Right lobe of liver (tissue), 6 donors: ENCODE results near the gene ZRANB3. TPM values are rescaled to one million over a fixed set of nuclear protein-coding genes. Genes with fewer than 3 reads are reported as not detected.

Experiments
- ATAC-seq, 4 donors: fragments of 200-7000 bp; cut with Tn5 transposase; one replicate each; pipeline ENCODE4 v1.9.1; 2020; ENCODE audit warnings: mild to moderate bottlenecking in 4 of 4, moderate library complexity in 4 of 4
- DNase-seq, 3 donors: peaks; one replicate each; pipeline ENCODE4 v3.0.0-alpha.2; 2020
- H3K27ac ChIP-seq, 3 donors: fragments of 200-600 bp; one replicate each; pipeline ENCODE4 v1.8.0; 2022
- H3K27me3 ChIP-seq, 2 donors: fragments of 200-600 bp; one replicate each; pipeline ENCODE4 v1.8.0; 2022
- H3K36me3 ChIP-seq, 4 donors: fragments of 200-600 bp; sonication (generic) in 1 of 4; one replicate each; pipeline versions ENCODE4 v1.5.1 to v1.8.0; 2017 to 2022; ENCODE audit warnings: control low read depth in 1 of 4
- H3K4me1 ChIP-seq, 4 donors: fragments of 200-600 bp; sonication (generic) in 1 of 4; one replicate each; pipeline versions ENCODE4 v1.5.1 to v1.8.0; 2017 to 2022; ENCODE audit warnings: control low read depth in 1 of 4
- H3K4me3 ChIP-seq, 3 donors: fragments of 200-600 bp; one replicate each; pipeline ENCODE4 v1.8.0; 2022
- H3K9me3 ChIP-seq, 4 donors: fragments of 200-600 bp; sonication (generic) in 1 of 4; one replicate each; pipeline versions ENCODE4 v1.5.1 to v1.8.0; 2017 to 2022; ENCODE audit warnings: control low read depth in 1 of 4
- POLR2A ChIP-seq: fragments of 450-650 bp; IDR thresholded peaks from one replicate; pipeline ENCODE4 v1.6.1; 2017; ENCODE audit warnings: antibody characterized with exemption, mild to moderate bottlenecking
- WGBS: methylation state at CpG from one replicate; pipeline ENCODE4 v1.1.6; 2018; ENCODE audit warnings: low coverage, low lambda C conversion rate; ENCODE audit not compliant: insufficient coverage; ENCODE audit errors: missing lambda C conversion rate; 5-methylcytosine and 5-hydroxymethylcytosine counted together
- intact Hi-C, 2 donors: fragments of 100-400 bp; cut with DNase I; formaldehyde crosslinking; loops; one replicate each; pipeline versions ENCODE4 v1.11.2 to v1.14.1; 2022
- total RNA-seq, 6 experiments: library from RNA; depleted of rRNA in 2 of 6; stranded (reverse); fragments of >200 nt in 2 of 6; fragmentation: NEBNext Ultra II Directional in 3 of 6; extraction: Animal tissue kit (Norgen Biotek cat#: 25700) in 3 of 6; gene quantifications; one replicate each; pipeline versions ENCODE4 v1.1.0 to v1.2.4, GENCODE V29; 2016 to 2023
- TF ChIP-seq, protein P1 (sequence below), 4 donors: fragments of 200-600 bp in 3 of 4; fragments of 450-650 bp in 1 of 4; IDR thresholded peaks; one replicate each; pipeline versions ENCODE4 v1.5.1 to v1.8.0; 2016 to 2022; ENCODE audit warnings: antibody characterized with exemption in 4 of 4, mild to moderate bottlenecking in 2 of 4
- donor health status: DM: no; HTN: yes; CAD: no.
- donor health status: DM: no; HTN: no; CAD: no.
- donor health status: DM: no; HTN: no; CAD: no.
- donor health status: DM: no; HTN: yes; CAD: no.
- donor health status: DM: no; HTN: yes; CAD: no.

ZRANB3 gene
- total RNA-seq, 6 experiments from 2014 or later, result 3.3 to 5.6 (median 4.0) TPM

DNA sequence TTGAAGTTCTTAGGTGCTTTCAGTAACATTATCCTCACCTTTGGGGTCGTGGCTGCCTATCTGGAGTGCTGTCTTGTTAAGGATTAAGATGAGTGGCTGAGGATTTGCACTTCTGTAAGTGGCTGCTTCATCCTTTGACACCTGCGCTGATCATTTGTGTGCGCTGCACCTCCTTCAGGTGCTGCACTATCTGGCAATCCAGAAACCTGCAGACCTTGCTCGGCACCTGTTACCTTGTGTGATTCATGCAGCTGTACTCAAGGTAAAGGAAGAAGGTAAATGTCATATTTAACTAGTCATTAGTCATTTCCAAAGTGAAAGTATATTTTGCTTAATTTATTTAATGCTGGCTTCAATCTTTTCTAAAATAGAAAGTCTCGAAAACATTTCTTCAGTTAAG lies 368.6 kb downstream of the ZRANB3 start:
- H3K27me3 ChIP-seq, result no peaks in the 10 kb centered on the region
- TF ChIP-seq POLR2A, result no peak
- WGBS, result 94% methylated on average over 5 of the region's 5 CpGs
- no peak overlapping the region for H3K27ac ChIP-seq
- H3K9me3 ChIP-seq, result no peaks in the 10 kb centered on the region
- H3K4me1 ChIP-seq, result no peaks in the 10 kb centered on the region
- peaks cover 0 to 38% (median 8%) of the 10 kb centered on the region in 4 donors for H3K36me3 ChIP-seq
- DNase-seq (no peak), ATAC-seq (no peak)
- intact Hi-C loops, result no loop called here
- no peak overlapping the region for H3K4me3 ChIP-seq

DNA sequence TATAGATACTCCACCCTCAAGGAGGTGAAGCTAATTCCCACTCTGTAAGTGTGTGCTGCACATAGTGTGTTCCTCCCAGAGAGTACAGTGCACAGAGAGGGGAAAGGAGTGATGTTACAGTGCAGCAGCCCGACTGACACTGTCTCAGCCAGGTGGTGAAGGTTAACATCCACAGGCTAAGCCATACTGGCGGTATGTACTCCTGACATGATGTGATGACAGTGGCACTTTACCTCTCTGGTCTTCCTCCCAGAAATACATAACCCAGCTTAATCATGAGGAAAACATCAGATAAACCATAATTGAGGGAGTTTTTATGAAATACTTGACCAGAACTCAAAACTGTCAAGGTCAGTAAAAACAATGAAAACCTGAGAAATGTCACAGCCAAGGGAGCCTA lies 371.8 kb downstream of the ZRANB3 start:
- WGBS, result no CpG with 5 or more reads among the region's 2 CpGs
- peaks cover 0 to 39% (median 10%) of the 10 kb centered on the region in 4 donors for H3K36me3 ChIP-seq
- no peak for TF ChIP-seq POLR2A
- TF ChIP-seq, protein P1, sequence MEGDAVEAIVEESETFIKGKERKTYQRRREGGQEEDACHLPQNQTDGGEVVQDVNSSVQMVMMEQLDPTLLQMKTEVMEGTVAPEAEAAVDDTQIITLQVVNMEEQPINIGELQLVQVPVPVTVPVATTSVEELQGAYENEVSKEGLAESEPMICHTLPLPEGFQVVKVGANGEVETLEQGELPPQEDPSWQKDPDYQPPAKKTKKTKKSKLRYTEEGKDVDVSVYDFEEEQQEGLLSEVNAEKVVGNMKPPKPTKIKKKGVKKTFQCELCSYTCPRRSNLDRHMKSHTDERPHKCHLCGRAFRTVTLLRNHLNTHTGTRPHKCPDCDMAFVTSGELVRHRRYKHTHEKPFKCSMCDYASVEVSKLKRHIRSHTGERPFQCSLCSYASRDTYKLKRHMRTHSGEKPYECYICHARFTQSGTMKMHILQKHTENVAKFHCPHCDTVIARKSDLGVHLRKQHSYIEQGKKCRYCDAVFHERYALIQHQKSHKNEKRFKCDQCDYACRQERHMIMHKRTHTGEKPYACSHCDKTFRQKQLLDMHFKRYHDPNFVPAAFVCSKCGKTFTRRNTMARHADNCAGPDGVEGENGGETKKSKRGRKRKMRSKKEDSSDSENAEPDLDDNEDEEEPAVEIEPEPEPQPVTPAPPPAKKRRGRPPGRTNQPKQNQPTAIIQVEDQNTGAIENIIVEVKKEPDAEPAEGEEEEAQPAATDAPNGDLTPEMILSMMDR (IDR thresholded peaks at IDR 0.05), result no peak

DNA sequence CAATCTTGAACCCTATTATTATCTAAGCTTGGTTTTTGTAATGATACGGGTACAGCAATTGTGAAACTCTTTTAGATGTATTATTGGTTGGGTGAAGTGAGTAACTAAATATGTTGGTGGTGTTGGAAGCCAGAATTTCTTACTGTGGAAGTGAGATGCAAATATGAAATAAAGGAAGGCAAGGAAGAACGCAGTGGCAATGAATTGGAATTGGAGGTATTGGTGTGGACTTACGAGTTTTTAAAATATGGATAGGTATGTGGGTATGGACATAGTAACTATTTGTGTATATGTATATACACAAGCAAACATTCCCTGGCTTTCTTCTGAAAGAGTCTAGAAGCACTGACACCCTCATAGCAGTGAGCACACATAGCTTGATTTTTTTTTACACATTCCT lies 373.2 kb downstream of the ZRANB3 start:
- 91% methylated on average over 3 of the region's 3 CpGs for WGBS

More for the DNA sequence above, 371.8 kb downstream of the ZRANB3 start:
- Histone ChIP-seq H3K9me3 (no peaks in the 10 kb centered on the region), H3K4me1 (no peaks in the 10 kb centered on the region), H3K4me3 (no peak overlapping the region), H3K27me3 (no peaks in the 10 kb centered on the region), H3K27ac (no peak overlapping the region)
- DNase-seq (no peak), ATAC-seq (no peak)
- intact Hi-C loops, result no loop called here

DNA sequence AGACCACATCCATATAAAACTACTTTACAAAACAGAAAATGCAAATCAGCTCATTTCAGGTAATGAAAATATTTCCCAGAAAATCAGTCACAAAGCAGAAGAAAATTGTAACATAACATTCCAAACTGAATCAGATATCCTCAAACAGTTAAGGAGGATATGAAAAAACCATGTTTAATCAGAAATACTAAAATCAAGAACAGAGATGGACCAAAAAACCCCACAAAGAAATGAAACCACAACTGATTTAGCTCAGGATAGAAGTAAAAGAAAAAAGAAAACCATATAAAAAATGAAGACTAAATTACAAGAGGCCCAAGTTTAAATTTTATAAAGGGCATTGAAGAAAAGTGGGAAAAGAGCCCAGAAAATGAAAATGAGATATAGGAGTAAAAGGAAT lies 376.1 kb downstream of the ZRANB3 start:
- H3K4me3 ChIP-seq, result no peak overlapping the region
- ATAC-seq (no peak), DNase-seq (no peak)
- H3K27ac ChIP-seq, result no peak overlapping the region
- no peaks in the 10 kb centered on the region for H3K9me3 ChIP-seq
- TF ChIP-seq POLR2A, result no peak
- TF ChIP-seq, protein P1 (IDR thresholded peaks at IDR 0.05), result no peak
- peaks cover 0 to 45% (median 9%) of the 10 kb centered on the region in 4 donors for H3K36me3 ChIP-seq
- intact Hi-C loops, result no loop called here
- H3K4me1 ChIP-seq, result peaks cover 0 to 6% (median 0%) of the 10 kb centered on the region in 4 donors
- H3K27me3 ChIP-seq, result no peaks in the 10 kb centered on the region

More for the DNA sequence above, 373.2 kb downstream of the ZRANB3 start:
- Histone ChIP-seq H3K4me1 (no peaks in the 10 kb centered on the region), H3K27ac (no peak overlapping the region), H3K9me3 (no peaks in the 10 kb centered on the region), H3K27me3 (no peaks in the 10 kb centered on the region), H3K4me3 (no peak overlapping the region), H3K36me3 (peaks cover 0 to 37% (median 12%) of the 10 kb centered on the region in 4 donors)
- no peak for ATAC-seq
- TF ChIP-seq, protein P1 (IDR thresholded peaks at IDR 0.05), result no peak
- TF ChIP-seq POLR2A, result no peak
- intact Hi-C loops, result no loop called here
- no peak for DNase-seq

DNA sequence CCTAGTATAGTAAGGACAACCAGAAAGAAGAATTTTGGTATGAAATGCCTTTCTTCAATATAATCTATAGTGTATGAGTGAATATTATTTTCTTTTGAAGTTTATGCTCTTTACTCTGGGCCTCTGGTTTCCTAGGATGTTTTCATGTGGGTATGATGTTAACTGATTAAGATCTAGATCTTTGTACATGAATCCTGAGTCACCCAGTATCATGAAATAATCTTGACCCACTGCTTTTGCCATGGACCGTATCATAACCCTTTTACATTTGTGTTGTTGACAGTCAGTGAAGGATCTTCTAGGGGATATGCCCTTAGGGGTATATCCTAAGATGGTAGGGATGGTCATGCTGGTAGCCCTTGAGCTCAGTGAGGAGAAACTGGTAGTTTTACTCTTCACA lies 378.7 kb downstream of the ZRANB3 start:
- peaks cover 0 to 6% (median 0%) of the 10 kb centered on the region in 4 donors for H3K4me1 ChIP-seq
- intact Hi-C loops, result no loop called here
- DNase-seq (no peak), ATAC-seq (no peak)
- peaks cover 0 to 45% (median 9%) of the 10 kb centered on the region in 4 donors for H3K36me3 ChIP-seq
- H3K27me3 ChIP-seq, result no peaks in the 10 kb centered on the region
- no peak overlapping the region for H3K27ac ChIP-seq
- no peak overlapping the region for H3K4me3 ChIP-seq
- WGBS, result no CpG with 5 or more reads among the region's 1 CpG
- H3K9me3 ChIP-seq, result no peaks in the 10 kb centered on the region
- TF ChIP-seq, protein P1 (IDR thresholded peaks at IDR 0.05), result no peak
- TF ChIP-seq POLR2A, result no peak
